CD4-positive, alpha-beta T cell (primary cell): Measurements from ENCODE around the gene THRB. TPM values are rescaled to one million over a fixed set of nuclear protein-coding genes. Genes with fewer than 3 reads are reported as not detected.

Experiments used
- ATAC-seq: fragments of 200-7000 bp; cut with Tn5 transposase; one replicate; pipeline ENCODE4 v1.10.0; 2022; ENCODE audit warnings: mild to moderate bottlenecking; ENCODE audit not compliant: poor library complexity
- CTCF ChIA-PET: fragments of 350-600 bp; sonication (Branson Sonifier 250); formaldehyde crosslinking; loops from one replicate; lab custom pipeline; 2021; ENCODE audit warnings: antibody characterized with exemption, inconsistent platforms; lab: Charles Lee
- POLR2A ChIA-PET: fragments of 350-600 bp; sonication (Branson Sonifier 250); formaldehyde crosslinking; loops from one replicate; lab custom pipeline; 2021; ENCODE audit warnings: antibody characterized with exemption, inconsistent platforms; lab: Charles Lee
- DNase-seq, 14 experiments: peaks; one replicate each; pipeline ENCODE4 v3.0.0-alpha.2; 2013 to 2020; ENCODE audit warnings: mixed read lengths in 2 of 14
- H3K27ac ChIP-seq, 2 donors: one replicate each; pipeline versions ENCODE4 v1.5.1 to v1.7.0; 2013; ENCODE audit warnings: low read length in 2 of 2, low read depth in 1 of 2, mild to moderate bottlenecking in 1 of 2
- H3K27me3 ChIP-seq, 2 experiments: 1 replicate in 1 of 2; 2 replicates in 1 of 2; pipeline versions ENCODE4 v1.6.1 to v1.7.0; 2013; ENCODE audit warnings: low read length in 2 of 2, control low read depth in 1 of 2, mild to moderate bottlenecking in 1 of 2, moderate library complexity in 1 of 2; ENCODE audit not compliant: insufficient read depth in 2 of 2, control insufficient read depth in 1 of 2
- H3K36me3 ChIP-seq: one replicate; pipeline ENCODE4 v1.6.1; 2013; ENCODE audit warnings: low read length, control low read depth; ENCODE audit not compliant: insufficient read depth
- H3K4me1 ChIP-seq: one replicate; pipeline ENCODE4 v1.6.1; 2013; ENCODE audit warnings: low read length, control low read depth; ENCODE audit not compliant: insufficient read depth
- H3K4me3 ChIP-seq: one replicate; pipeline ENCODE4 v1.5.1; 2013; ENCODE audit warnings: mild to moderate bottlenecking, low read length, moderate library complexity
- H3K9me3 ChIP-seq, 2 experiments: 1 replicate in 1 of 2; 2 replicates in 1 of 2; pipeline versions ENCODE4 v1.6.1 to v1.7.0; 2013; ENCODE audit warnings: low read length in 2 of 2, mild to moderate bottlenecking in 2 of 2, control low read depth in 1 of 2, moderate library complexity in 1 of 2; ENCODE audit not compliant: control insufficient read depth in 1 of 2, insufficient read depth in 1 of 2
- H3K27ac Mint-ChIP-seq: one replicate; pipeline ENCODE4 v1.8.0; 2020; ENCODE audit warnings: mixed read lengths
- H3K27me3 Mint-ChIP-seq: one replicate; pipeline ENCODE4 v1.8.0; 2021; ENCODE audit warnings: mixed read lengths
- H3K36me3 Mint-ChIP-seq: one replicate; pipeline ENCODE4 v1.8.0; 2021; ENCODE audit warnings: low read depth, mixed read lengths
- H3K4me1 Mint-ChIP-seq: one replicate; pipeline ENCODE4 v1.8.0; 2021; ENCODE audit warnings: low read depth, mixed read lengths
- H3K4me3 Mint-ChIP-seq: one replicate; pipeline ENCODE4 v1.8.0; 2020; ENCODE audit warnings: mild to moderate bottlenecking, mixed read lengths
- H3K9me3 Mint-ChIP-seq: one replicate; pipeline ENCODE4 v1.8.0; 2020; ENCODE audit warnings: mixed read lengths
- intact Hi-C, 2 experiments: fragments of 100-400 bp; cut with DNase I in 1 of 2; cut with micrococcal nuclease in 1 of 2; formaldehyde crosslinking; loops; one replicate each; pipeline versions ENCODE4 v1.15.1 to v1.9.0; 2023 to 2025; cut with DNase I, micrococcal nuclease
- total RNA-seq, 174 experiments: library from RNA in 2 of 174; stranded (reverse) in 2 of 174; gene quantifications; one replicate each; pipeline ENCODE4 v1.2.3 and lab custom pipeline; 2021 to 2026
- TF ChIP-seq, protein P1 (sequence below): fragments of 200-600 bp; IDR thresholded peaks from one replicate; pipeline ENCODE4 v1.8.0; 2022; ENCODE audit warnings: antibody characterized with exemption, mild to moderate bottlenecking

Gene THRB
- total RNA-seq, 2 experiments from 2014 or later = not detected

DNA sequence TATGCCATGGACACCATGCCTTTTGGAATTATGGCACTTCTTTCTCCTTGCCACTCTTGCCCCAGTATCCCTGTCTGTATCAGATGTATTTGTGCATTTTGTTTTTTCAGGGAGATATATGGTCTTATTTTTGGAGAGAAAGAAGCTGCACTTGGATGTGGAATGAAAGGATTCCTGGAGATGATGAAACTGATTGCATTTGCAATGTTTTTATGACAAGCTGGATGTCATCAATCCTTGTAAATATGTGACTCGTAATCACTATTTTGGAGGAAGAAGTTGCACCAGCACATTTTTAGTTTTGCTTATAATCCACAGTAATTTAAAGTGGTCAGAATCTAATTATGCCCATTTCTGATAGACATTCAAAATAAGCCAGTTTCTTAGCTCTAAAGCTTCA is 384.6 kb downstream of the THRB start:
- Histone ChIP-seq H3K4me3 (no peak overlapping the region), H3K9me3 (no peaks in the 10 kb centered on the region), H3K27me3 (peaks cover 0 to 3% of the 10 kb centered on the region in 2 experiments), H3K4me1 (no peaks in the 10 kb centered on the region), H3K36me3 (no peaks in the 10 kb centered on the region), H3K27ac (no peak overlapping the region)
- ATAC-seq (no peak), DNase-seq (no peak)
- Mint-ChIP-seq H3K4me3 (no peak overlapping the region), H3K27me3 (no peaks in the 10 kb centered on the region), H3K9me3 (no peaks in the 10 kb centered on the region), H3K27ac (no peak overlapping the region), H3K36me3 (no peaks in the 10 kb centered on the region), H3K4me1 (no peaks in the 10 kb centered on the region)
- intact Hi-C loops = no loop called here
- POLR2A ChIA-PET = no interaction called here
- CTCF ChIA-PET = no interaction called here
- TF ChIP-seq, protein P1, sequence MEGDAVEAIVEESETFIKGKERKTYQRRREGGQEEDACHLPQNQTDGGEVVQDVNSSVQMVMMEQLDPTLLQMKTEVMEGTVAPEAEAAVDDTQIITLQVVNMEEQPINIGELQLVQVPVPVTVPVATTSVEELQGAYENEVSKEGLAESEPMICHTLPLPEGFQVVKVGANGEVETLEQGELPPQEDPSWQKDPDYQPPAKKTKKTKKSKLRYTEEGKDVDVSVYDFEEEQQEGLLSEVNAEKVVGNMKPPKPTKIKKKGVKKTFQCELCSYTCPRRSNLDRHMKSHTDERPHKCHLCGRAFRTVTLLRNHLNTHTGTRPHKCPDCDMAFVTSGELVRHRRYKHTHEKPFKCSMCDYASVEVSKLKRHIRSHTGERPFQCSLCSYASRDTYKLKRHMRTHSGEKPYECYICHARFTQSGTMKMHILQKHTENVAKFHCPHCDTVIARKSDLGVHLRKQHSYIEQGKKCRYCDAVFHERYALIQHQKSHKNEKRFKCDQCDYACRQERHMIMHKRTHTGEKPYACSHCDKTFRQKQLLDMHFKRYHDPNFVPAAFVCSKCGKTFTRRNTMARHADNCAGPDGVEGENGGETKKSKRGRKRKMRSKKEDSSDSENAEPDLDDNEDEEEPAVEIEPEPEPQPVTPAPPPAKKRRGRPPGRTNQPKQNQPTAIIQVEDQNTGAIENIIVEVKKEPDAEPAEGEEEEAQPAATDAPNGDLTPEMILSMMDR = no peak

DNA sequence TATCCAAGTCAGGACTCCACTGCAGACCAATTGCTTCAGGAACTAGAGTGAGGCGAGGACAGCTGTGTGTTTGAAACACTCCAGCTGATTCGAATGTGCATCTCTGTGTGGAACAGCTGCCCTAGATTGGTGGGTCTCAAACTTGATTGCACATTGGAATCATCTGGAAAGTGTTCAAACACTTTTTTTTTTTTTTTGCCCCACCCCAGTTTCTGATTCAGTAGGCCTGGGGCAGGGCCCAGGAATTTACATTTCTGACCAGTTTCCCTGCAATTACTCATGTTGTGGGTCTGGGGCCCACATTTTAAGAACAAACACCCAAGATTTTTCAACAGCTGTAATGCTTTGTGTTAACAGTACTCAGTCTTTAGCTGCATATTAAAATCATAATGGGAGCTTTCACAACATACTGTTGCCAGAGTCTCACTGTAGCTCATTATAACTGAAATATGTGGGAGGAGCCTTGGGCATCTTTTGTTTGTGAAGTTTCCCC is 392.9 kb downstream of the THRB start:
- no peak for DNase-seq
- Histone ChIP-seq H3K9me3 (no peaks in the 10 kb centered on the region), H3K27ac (no peak overlapping the region), H3K4me1 (no peaks in the 10 kb centered on the region), H3K36me3 (no peaks in the 10 kb centered on the region), H3K27me3 (no peaks in the 10 kb centered on the region), H3K4me3 (no peak overlapping the region)
- H3K36me3 Mint-ChIP-seq = no peaks in the 10 kb centered on the region
- TF ChIP-seq, protein P1 = no peak
- peaks cover 6% of the 10 kb centered on the region for H3K27me3 Mint-ChIP-seq
- POLR2A ChIA-PET = no interaction called here
- no peak overlapping the region for H3K4me3 Mint-ChIP-seq
- H3K4me1 Mint-ChIP-seq = no peaks in the 10 kb centered on the region
- ATAC-seq = no peak
- CTCF ChIA-PET = interaction anchor here (1.3 kb wide), 1 partner anchor 14 kb away, joined by 3 read pairs; no protein-coding TSS in a partner anchor
- H3K9me3 Mint-ChIP-seq = no peaks in the 10 kb centered on the region
- intact Hi-C loops = no loop called here
- no peak overlapping the region for H3K27ac Mint-ChIP-seq

DNA sequence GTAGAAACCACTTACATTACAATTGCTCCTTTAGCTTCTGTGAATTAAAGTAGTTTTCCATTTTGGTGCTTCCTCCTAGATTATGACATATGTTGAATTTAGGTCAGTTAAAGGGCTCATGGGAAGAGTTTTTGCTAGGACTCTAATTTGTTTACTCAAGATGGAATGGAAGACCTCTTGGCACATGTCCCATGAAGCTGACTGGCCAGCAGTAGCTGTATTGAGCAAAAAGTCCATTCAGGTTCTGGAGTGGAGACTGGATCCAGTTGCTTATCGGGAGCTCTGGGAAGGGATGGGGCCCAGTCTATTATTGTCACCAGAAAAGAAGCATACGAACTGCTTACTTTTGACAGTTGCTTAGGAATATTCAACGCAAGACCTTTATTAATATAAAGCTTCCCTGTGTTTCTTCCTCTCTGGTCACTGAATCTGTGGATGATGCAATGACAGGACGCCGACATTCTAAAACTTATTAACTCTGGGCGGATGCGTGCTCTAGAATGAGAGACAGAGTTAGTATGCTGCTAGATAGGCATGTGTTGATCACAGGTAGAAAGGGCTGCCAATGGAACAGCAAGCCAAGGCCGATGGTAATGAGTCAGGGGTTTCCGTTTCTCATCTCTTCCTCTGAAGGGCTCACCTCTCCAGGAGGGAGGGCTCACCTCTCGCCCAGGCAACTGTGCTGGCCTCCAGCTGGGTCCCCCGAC is 393.8 kb downstream of the THRB start:
- no peak overlapping the region for H3K27ac Mint-ChIP-seq
- no peaks in the 10 kb centered on the region for H3K27me3 ChIP-seq
- intact Hi-C loops = no loop called here
- ATAC-seq = no peak
- ChIA-PET CTCF (interaction anchor here (1.3 kb wide), 1 partner anchor 13 kb away, joined by 3 read pairs; no protein-coding TSS in a partner anchor), POLR2A (no interaction called here)
- no peak overlapping the region for H3K27ac ChIP-seq
- H3K9me3 Mint-ChIP-seq = peaks cover 2% of the 10 kb centered on the region
- DNase-seq = no peak
- peaks cover 11% of the 10 kb centered on the region for H3K27me3 Mint-ChIP-seq
- H3K4me3 Mint-ChIP-seq = no peak overlapping the region
- H3K36me3 ChIP-seq = no peaks in the 10 kb centered on the region
- no peak overlapping the region for H3K4me3 ChIP-seq
- H3K4me1 Mint-ChIP-seq = no peaks in the 10 kb centered on the region
- no peaks in the 10 kb centered on the region for H3K9me3 ChIP-seq
- TF ChIP-seq, protein P1 = no peak
- no peaks in the 10 kb centered on the region for H3K4me1 ChIP-seq
- H3K36me3 Mint-ChIP-seq = no peaks in the 10 kb centered on the region
